Neural cell (in vitro differentiated cells): ENCODE measurements around the gene NDUFA6. TPM values are rescaled to one million over a fixed set of nuclear protein-coding genes. Genes with fewer than 3 reads are reported as not detected.

ENCODE experiments used
- H2AFZ ChIP-seq: fragments of 200-600, 300-800 bp; sonication (generic), shearing (Covaris generic); 2 replicates; pipeline ENCODE4 v1.6.0; 2014; ENCODE audit warnings: low read depth, mild to moderate bottlenecking, antibody characterized with exemption, low read length, moderate library complexity
- H3F3A ChIP-seq: fragments of 200-600 bp; shearing (Covaris generic); 2 replicates; pipeline ENCODE4 v1.6.1; 2016; ENCODE audit warnings: mild to moderate bottlenecking, moderate library complexity, mixed read lengths, antibody characterized with exemption, low read length; ENCODE audit not compliant: insufficient read depth, poor library complexity, severe bottlenecking
- H3K27ac ChIP-seq: fragments of 200-600, 300-800 bp; sonication (generic), shearing (Covaris generic); 2 replicates; pipeline ENCODE4 v1.5.1; 2014; ENCODE audit warnings: mild to moderate bottlenecking, low read length, moderate library complexity
- H3K27me3 ChIP-seq: fragments of 300-800, 200-600 bp; sonication (generic), shearing (Covaris generic); 2 replicates; pipeline ENCODE4 v1.6.0; 2014; ENCODE audit warnings: mild to moderate bottlenecking, low read depth, low read length, moderate library complexity; ENCODE audit not compliant: insufficient read depth
- H3K36me3 ChIP-seq: fragments of 300-800, 200-600 bp; sonication (generic), shearing (Covaris generic); 2 replicates; pipeline ENCODE4 v1.5.1; 2014; ENCODE audit warnings: mild to moderate bottlenecking, antibody characterized with exemption, low read length, moderate library complexity; ENCODE audit not compliant: insufficient read depth
- H3K4me2 ChIP-seq: fragments of 300-800, 200-600 bp; sonication (generic), shearing (Covaris generic); 2 replicates; pipeline ENCODE4 v1.6.0; 2014; ENCODE audit warnings: mild to moderate bottlenecking, low read length
- H3K4me3 ChIP-seq: fragments of 300-800, 200-600 bp; sonication (generic), shearing (Covaris generic); 2 replicates; pipeline ENCODE4 v1.5.1; 2014; ENCODE audit warnings: mild to moderate bottlenecking, low read length, moderate library complexity
- H3K79me2 ChIP-seq: fragments of 200-600 bp; shearing (Covaris generic); replicated peaks from 2 replicates; pipeline ENCODE4 v1.6.0; 2014; ENCODE audit warnings: mild to moderate bottlenecking, low read length, moderate library complexity; ENCODE audit not compliant: insufficient read depth
- H3K9ac ChIP-seq: fragments of 300-800, 200-600 bp; sonication (generic), shearing (Covaris generic); 2 replicates; pipeline ENCODE4 v1.6.1; 2016; ENCODE audit warnings: mild to moderate bottlenecking, low read length, mixed read lengths
- H3K9me2 ChIP-seq: fragments of 200-600 bp; shearing (Covaris generic); 2 replicates; pipeline ENCODE4 v1.6.1; 2016; ENCODE audit warnings: mild to moderate bottlenecking, low read length, mixed read lengths; ENCODE audit not compliant: insufficient read depth
- H3K9me3 ChIP-seq: fragments of 200-600, 300-800 bp; sonication (generic), shearing (Covaris generic); 2 replicates; pipeline ENCODE4 v1.6.1; 2016; ENCODE audit warnings: mild to moderate bottlenecking, mixed run types, low read length, moderate library complexity, mixed read lengths
- H4K20me1 ChIP-seq: fragments of 200-600 bp; shearing (Covaris generic); 2 replicates; pipeline ENCODE4 v1.6.1; 2016; ENCODE audit warnings: mild to moderate bottlenecking, mixed run types; ENCODE audit not compliant: insufficient read depth
- CTCF ChIP-seq: fragments of 450-650 bp; IDR thresholded peaks from 2 replicates; pipeline ENCODE4 v1.5.1; 2014; ENCODE audit warnings: antibody characterized with exemption, mild to moderate bottlenecking, moderate library complexity; ENCODE audit not compliant: poor library complexity, severe bottlenecking
- EP300 ChIP-seq: fragments of 450-650 bp; conservative IDR thresholded peaks from 2 replicates; pipeline ENCODE4 v1.6.1; 2014; ENCODE audit warnings: antibody characterized with exemption, mild to moderate bottlenecking, moderate library complexity; ENCODE audit not compliant: poor library complexity, severe bottlenecking
- EZH2 ChIP-seq: fragments of 200-600, 300-800 bp; shearing (Covaris generic), sonication (generic); IDR thresholded peaks from 2 replicates; pipeline ENCODE4 v1.6.1; 2014; ENCODE audit warnings: antibody characterized with exemption, low read length, borderline replicate concordance, mild to moderate bottlenecking; ENCODE audit not compliant: insufficient read depth, poor library complexity, severe bottlenecking
- MXI1 ChIP-seq: fragments of 450-650 bp; conservative IDR thresholded peaks from 2 replicates; pipeline ENCODE4 v1.6.1; 2014; ENCODE audit warnings: antibody characterized with exemption, mild to moderate bottlenecking; ENCODE audit not compliant: poor library complexity, severe bottlenecking
- POLR2AphosphoS5 ChIP-seq: IDR thresholded peaks from 2 replicates; pipeline ENCODE4 v1.6.1; 2012
- RAD21 ChIP-seq: fragments of 450-650 bp; conservative IDR thresholded peaks from 2 replicates; pipeline ENCODE4 v1.6.1; 2014; ENCODE audit warnings: antibody characterized with exemption, mild to moderate bottlenecking, moderate library complexity
- REST ChIP-seq: IDR thresholded peaks from 2 replicates; pipeline ENCODE4 v1.6.1; 2012; ENCODE audit warnings: borderline replicate concordance
- SMC3 ChIP-seq: fragments of 450-650 bp; conservative IDR thresholded peaks from 2 replicates; pipeline ENCODE4 v1.6.1; 2014; ENCODE audit warnings: antibody characterized with exemption, mild to moderate bottlenecking, moderate library complexity; ENCODE audit not compliant: poor library complexity
- TAF1 ChIP-seq: IDR thresholded peaks from 2 replicates; pipeline ENCODE4 v1.6.1; 2012; ENCODE audit warnings: low read depth
- polyA plus RNA-seq: library from polyadenylated mRNA; depleted of rRNA; stranded (reverse); fragments of >200 nt; gene quantifications from 2 replicates; pipeline ENCODE4 v1.2.3, GENCODE V29; 2014

Gene NDUFA6
- polyA plus RNA-seq, 1 donor from 2014 or later, result 273 TPM

- peaks cover 8% of the 10 kb centered on the region for H3F3A ChIP-seq
- H3K27ac ChIP-seq, result peak overlapping the region; percentile 97
- no peaks in the 10 kb centered on the region for H3K27me3 ChIP-seq
- H3K36me3 ChIP-seq, result no peaks in the 10 kb centered on the region
- H3K9me3 ChIP-seq, result no peaks in the 10 kb centered on the region
- H3K79me2 ChIP-seq, result peaks cover 27% of the 10 kb centered on the region
- H3K4me3 ChIP-seq, result peak overlapping the region; percentile 74
- no peak for TF ChIP-seq RAD21
- no peak for TF ChIP-seq SMC3
- TF ChIP-seq EP300, result no peak
- TF ChIP-seq MXI1, result no peak
- no peak for TF ChIP-seq REST
- TF ChIP-seq EZH2, result no peak
- peak overlapping the region; percentile 58 for H2AFZ ChIP-seq
- H4K20me1 ChIP-seq, result no peaks in the 10 kb centered on the region
- peak overlapping the region; percentile 89 for H3K9ac ChIP-seq
- H3K4me2 ChIP-seq, result peak overlapping the region; percentile 68
- no peaks in the 10 kb centered on the region for H3K9me2 ChIP-seq
Measured at GRCh38 chr22:42078469-42079318, 11.9 kb downstream of the NDUFA6 start.

GRCh38 chr22:42077486-42078125 is 13.0 kb downstream of the NDUFA6 start:
- no peak overlapping the region for H3K27ac ChIP-seq
- no peaks in the 10 kb centered on the region for H3K36me3 ChIP-seq
- no peak overlapping the region for H3K4me2 ChIP-seq
- H3K79me2 ChIP-seq, result peaks cover 22% of the 10 kb centered on the region
- no peak overlapping the region for H3K4me3 ChIP-seq
- no peaks in the 10 kb centered on the region for H3K9me2 ChIP-seq
- H3K27me3 ChIP-seq, result no peaks in the 10 kb centered on the region
- H3K9me3 ChIP-seq, result no peaks in the 10 kb centered on the region
- no peaks in the 10 kb centered on the region for H4K20me1 ChIP-seq
- H3K9ac ChIP-seq, result no peak overlapping the region
- no peak overlapping the region for H2AFZ ChIP-seq
- H3F3A ChIP-seq, result peaks cover 8% of the 10 kb centered on the region
- no peak for TF ChIP-seq REST
- TF ChIP-seq TAF1, result no peak
- TF ChIP-seq POLR2AphosphoS5, result no peak
- TF ChIP-seq MXI1, result no peak
- no peak for TF ChIP-seq EZH2
- no peak for TF ChIP-seq CTCF
- no peak for TF ChIP-seq SMC3
- TF ChIP-seq EP300, result no peak
- no peak for TF ChIP-seq RAD21
